Measurements from ENCODE around the gene CDH23.

- no peak for TF ChIP-seq CTCF (conservative IDR thresholded peaks at IDR 0.05 in 1 of 2, IDR thresholded peaks at IDR 0.05 in 1 of 2; ENCODE audit: extremely low read depth in 1 of 2, insufficient read depth in 1 of 2, low read depth in 1 of 2, low read length in 2 of 2)
- TF ChIP-seq EZH2 (IDR thresholded peaks at IDR 0.05; ENCODE audit: borderline replicate concordance, low read length): no peak
These were observed 332.5 kb downstream of the CDH23 start for GRCh38 chr10:71729161-71729636.
